H1 (cell line): ENCODE results near the gene VAV2. TPM values are rescaled to one million over a fixed set of nuclear protein-coding genes. Genes with fewer than 3 reads are reported as not detected.

Experiments used
- ATF2 ChIP-seq: IDR thresholded peaks from 2 replicates; pipeline ENCODE4 v1.6.1; 2012; ENCODE audit warnings: low read length, inconsistent platforms
- GTF2F1 ChIP-seq: IDR thresholded peaks from 2 replicates; pipeline ENCODE4 v1.6.1; 2012; ENCODE audit warnings: low read depth, low read length, improper control_type of control experiment, borderline replicate concordance
- NRF1 ChIP-seq: IDR thresholded peaks from 2 replicates; pipeline ENCODE4 v1.6.1; 2011; ENCODE audit warnings: mild to moderate bottlenecking, low read depth, low read length, improper control_type of control experiment
- polyA plus RNA-seq, 7 experiments: library from polyadenylated mRNA; depleted of rRNA in 3 of 7; stranded (reverse) in 5 of 7; unstranded in 2 of 7; fragments of >200 nt in 5 of 7; fragments of 200-250 nt in 2 of 7; gene quantifications; 1 replicate in 5 of 7; 2 replicates in 1 of 7; 4 replicates in 1 of 7; pipeline versions ENCODE4 v1.2.1 to v1.2.3, GENCODE V29; 2011 to 2013; ENCODE audit warnings: missing spikeins in 2 of 7, mixed read lengths in 2 of 7
- total RNA-seq: library from RNA; stranded (reverse); fragmentation: NEBNext Ultra II Directional; extraction: Animal tissue kit (Norgen Biotek cat#: 25700); gene quantifications from 2 replicates; pipeline ENCODE4 v1.2.1, GENCODE V29; 2021

Gene VAV2
- total and polyA plus RNA-seq, 2 of the 8 experiments (the other 6 are each of a cell fraction or from before 2014, with no cell fraction given) = 13.6 to 37.6 TPM

DNA sequence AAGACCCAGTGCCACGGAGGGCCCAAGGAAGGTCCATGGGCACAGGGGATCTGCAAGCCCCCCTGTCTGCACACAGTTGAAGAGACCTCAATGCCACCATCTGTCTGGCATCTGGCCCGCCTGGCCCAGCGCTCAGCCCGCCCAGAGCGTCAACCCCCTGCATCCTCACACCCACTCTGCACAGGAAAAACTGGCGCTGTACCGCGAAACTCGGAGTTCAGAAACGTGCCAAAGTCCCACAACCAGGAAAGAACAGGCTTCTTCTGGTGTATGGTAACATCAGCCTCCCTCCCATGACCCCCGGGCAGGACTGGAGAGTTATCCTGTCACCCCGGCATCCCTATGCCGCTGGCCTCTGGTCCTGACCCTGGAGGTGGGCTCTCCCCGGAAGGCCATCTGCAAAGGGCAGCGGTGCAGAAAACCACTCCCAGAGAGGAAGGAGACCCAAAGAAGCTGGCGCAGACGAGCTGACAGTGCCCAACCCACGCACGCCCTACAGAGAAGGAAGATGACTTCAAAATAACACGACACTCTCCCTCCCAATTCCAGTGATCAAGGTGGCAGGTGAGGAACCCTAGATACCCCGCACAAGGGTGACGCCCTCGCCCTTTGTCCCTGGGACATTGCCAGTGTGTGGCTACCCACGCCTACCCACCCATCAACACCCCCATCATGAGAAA is 18.9 kb downstream of the VAV2 start (continued):
- TF ChIP-seq GTF2F1 (no peak), ATF2 (no peak), NRF1 (no peak)
- TF ChIP-seq, all 59 proteins: peak for 0
